Superior temporal gyrus (tissue), 1 donor: ENCODE data around the gene TFPI2.

Experiments
- DNase-seq: peaks from one replicate; pipeline ENCODE4 v3.0.0-alpha.2; 2016; ENCODE audit errors: extremely low spot score

TFPI2 gene

GRCh38 chr7:93910076-93910994 is 19.8 kb upstream of the TFPI2 start:
- DNase-seq: no peak

- DNase-seq: no peak
These were observed 15.7 kb upstream of the TFPI2 start, which contains the start of gene GNGT1 for GRCh38 chr7:93906267-93906666. GNGT1 (plus strand) TSS chr7:93906567; CDS start chr7:93906747, 180 bp downstream.

GRCh38 chr7:93902777-93903423 is 12.3 kb upstream of the TFPI2 start:
- DNase-seq: no peak

- no peak for DNase-seq
These were observed 7.1 kb upstream of the TFPI2 start for GRCh38 chr7:93897680-93898079.

GRCh38 chr7:93895859-93896600 is 5.5 kb upstream of the TFPI2 start:
- no peak for DNase-seq

GRCh38 chr7:93894966-93895640 is 4.5 kb upstream of the TFPI2 start:
- DNase-seq: no peak

- no peak for DNase-seq
These were observed 3.9 kb upstream of the TFPI2 start for GRCh38 chr7:93894426-93894825.

- no peak for DNase-seq
These were observed 501 bp downstream of the TFPI2 start for GRCh38 chr7:93890041-93890463.

GRCh38 chr7:93889261-93889660 is 1.3 kb downstream of the TFPI2 start:
- DNase-seq: no peak

GRCh38 chr7:93884541-93884940 is 6.0 kb downstream of the TFPI2 start:
- DNase-seq: no peak

GRCh38 chr7:93883917-93884345 is 6.6 kb downstream of the TFPI2 start:
- DNase-seq: no peak

- DNase-seq: no peak
These were observed 7.3 kb downstream of the TFPI2 start for GRCh38 chr7:93883078-93883916.

- no peak for DNase-seq
These were observed 8.1 kb downstream of the TFPI2 start for GRCh38 chr7:93882468-93882867.

- DNase-seq: no peak
These were observed 11.2 kb downstream of the TFPI2 start for GRCh38 chr7:93879356-93879755.

GRCh38 chr7:93877742-93878141 is 12.8 kb downstream of the TFPI2 start:
- DNase-seq: no peak

GRCh38 chr7:93873998-93874574 is 16.5 kb downstream of the TFPI2 start:
- DNase-seq: no peak

- DNase-seq: no peak
These were observed 23.7 kb downstream of the TFPI2 start for GRCh38 chr7:93866886-93867285.

- DNase-seq: no peak
These were observed 27.9 kb downstream of the TFPI2 start for GRCh38 chr7:93862651-93863050.

GRCh38 chr7:93861325-93861949 is 29.1 kb downstream of the TFPI2 start:
- no peak for DNase-seq

GRCh38 chr7:93860261-93860660 is 30.3 kb downstream of the TFPI2 start:
- no peak for DNase-seq
